GM19025 (cell line): ENCODE data around the gene MPP1.
"Not testable (repeated sequence)": the region's sequence is repeated elsewhere in the genome, so short reads cannot be mapped to it uniquely, and the experiment has no call there.

Source experiments
- ATAC-seq: cut with Tn5 transposase; IDR thresholded peaks from one replicate; pipeline ENCODE4 v1.9.1; 2021; ENCODE audit warnings: mild to moderate bottlenecking, low read depth, moderate library complexity; ENCODE audit not compliant: unreplicated experiment

Gene MPP1

DNA sequence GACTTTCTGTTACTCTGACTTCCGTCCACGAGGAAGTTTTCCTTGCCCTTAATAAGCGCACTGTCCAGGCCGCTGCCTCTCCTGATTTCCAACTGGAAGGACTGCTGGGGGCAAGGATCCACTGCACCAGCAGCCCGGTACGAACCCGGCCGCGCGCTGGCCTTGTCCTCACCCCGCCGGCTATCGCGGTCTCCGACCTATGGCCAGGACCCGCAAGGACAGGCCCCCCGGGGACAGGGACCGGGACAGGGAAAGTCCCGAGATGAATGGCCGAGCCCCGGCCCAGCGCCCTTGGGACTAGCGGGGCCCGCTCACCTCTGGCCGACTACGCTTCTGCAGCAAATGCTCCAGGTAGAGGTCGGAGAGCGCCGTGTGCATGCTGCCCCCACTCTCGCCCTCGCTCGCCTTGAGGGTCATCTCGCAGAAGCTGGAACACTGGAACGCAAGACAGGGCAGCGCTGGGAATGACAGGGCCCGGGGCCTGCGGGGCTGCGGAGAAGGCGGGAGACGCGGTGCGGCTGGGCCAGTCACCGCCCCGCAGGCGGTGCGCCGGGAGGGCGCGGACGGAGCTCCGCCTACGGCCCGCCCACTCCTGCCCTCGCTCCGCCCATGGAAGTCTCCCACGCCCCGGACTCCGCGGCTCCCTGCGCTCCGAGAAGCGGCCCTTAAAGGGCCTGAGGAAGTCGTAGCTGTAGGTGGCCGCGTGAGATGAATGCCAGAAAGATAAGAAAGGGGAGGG lies at the start of gene MPP1:
MPP1 (minus strand) TSS at position 529 of the 739 bp plus-strand sequence; CDS start at position 417, 112 bp downstream.
- ATAC-seq: peak; percentile 99

GRCh38 chrX:154850957-154851611 lies 45.8 kb upstream of the MPP1 start:
- no peak for ATAC-seq

DNA sequence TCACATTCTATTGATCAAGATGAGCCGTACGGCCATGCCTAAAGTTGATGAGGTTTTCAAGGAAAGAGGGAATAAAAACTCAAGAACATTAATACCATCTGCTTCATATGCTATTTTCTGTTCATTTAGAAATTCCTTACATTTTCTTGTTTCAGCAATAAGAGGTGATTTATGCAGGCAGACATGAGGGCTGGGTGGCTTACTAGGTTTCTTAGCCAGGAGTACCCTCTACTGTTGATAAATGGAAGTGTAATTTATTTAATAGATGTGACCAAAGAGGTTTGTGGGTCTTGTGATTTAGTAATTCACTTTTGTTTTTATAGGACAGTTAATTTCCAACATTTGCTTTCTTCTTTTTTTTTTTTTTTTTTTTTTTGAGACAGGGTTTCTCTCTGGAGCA lies 35.6 kb upstream of the MPP1 start:
- ATAC-seq: no peak

DNA sequence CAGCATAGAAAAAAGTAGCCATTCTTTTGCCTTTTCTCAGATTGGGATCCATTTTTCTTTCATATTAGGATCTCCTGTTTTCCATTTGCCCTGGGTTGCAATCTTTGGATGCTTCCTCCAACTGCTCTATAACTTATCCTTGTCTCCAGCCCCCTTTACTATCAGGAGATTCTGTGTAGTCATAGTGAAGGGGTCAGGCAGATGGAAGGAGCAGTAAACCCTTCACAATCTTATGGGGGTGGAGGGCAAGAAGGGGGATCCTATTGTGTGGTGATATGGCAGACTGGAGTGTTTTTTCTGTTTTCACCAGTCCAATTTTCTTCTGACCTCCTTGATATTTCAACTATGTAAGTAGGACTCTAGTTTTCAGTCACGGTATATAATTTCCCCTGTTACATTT lies 30.9 kb upstream of the MPP1 start:
- no peak for ATAC-seq

DNA sequence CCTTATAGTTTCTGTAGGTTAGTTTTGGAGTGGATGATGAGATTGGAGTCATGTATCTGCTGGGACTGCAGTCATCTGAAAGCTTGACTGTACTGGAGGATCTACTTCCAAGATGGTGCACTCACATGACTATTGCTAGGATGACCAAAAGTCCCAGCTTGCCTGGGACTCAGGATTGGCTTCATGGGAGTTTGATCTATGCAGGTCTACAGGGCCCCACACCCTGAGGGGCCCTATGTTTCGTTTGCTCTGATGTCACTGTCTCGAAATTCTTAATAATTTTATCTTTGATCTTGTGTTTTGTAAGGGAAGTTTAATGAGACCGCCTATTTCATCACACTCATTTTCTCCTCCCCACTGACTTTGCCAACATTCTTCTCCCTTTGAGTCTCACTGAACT lies 29.3 kb upstream of the MPP1 start, which contains the start of gene SMIM9:
SMIM9 (minus strand) TSS at position 101 of the 400 bp plus-strand sequence. CDS start 3,806 bp downstream, outside the sequence.
- no peak for ATAC-seq

- no peak for ATAC-seq
These were observed 28.5 kb upstream of the MPP1 start for GRCh38 chrX:154833746-154834274.

GRCh38 chrX:154829926-154830442 lies 24.7 kb upstream of the MPP1 start:
- no peak for ATAC-seq

DNA sequence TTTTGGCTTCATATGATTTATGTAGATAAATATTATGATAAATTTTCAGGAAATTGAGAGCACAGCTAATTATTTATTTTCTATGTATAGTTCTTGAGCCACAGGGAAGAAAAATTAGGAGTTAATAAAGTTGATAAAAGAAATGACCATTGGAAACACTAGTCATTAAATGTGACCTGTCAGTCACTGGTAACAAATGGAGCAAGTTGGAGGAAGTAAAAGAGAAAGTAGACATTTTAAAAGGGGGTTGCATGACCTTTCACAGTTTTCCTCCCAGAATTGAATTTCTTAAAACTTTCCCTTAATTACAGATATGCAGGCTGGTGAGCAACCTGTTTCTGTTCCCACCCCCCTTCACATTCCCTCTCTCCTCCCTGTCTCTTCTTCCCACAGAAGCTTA lies 23.8 kb upstream of the MPP1 start:
- ATAC-seq: no peak

GRCh38 chrX:154828016-154828408 lies 22.7 kb upstream of the MPP1 start:
- no peak for ATAC-seq

- peak; percentile 92 for ATAC-seq
These were observed 22.1 kb upstream of the MPP1 start for GRCh38 chrX:154827194-154828015.

DNA sequence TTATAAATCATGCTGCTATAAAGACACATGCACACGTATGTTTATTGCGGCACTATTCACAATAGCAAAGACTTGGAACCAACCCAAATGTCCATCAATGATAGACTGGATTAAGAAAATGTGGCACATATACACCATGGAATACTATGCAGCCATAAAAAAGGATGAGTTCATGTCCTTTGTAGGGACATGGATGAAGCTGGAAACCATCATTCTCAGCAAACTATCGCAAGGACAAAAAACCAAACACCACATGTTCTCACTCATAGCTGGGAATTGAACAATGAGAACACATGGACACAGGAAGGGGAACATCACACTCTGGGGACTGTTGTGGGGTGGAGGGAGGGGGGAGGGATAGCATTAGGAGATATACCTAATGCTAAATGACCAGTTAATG lies 20.3 kb upstream of the MPP1 start:
- ATAC-seq: not testable (repeated sequence)

GRCh38 chrX:154824638-154825037 lies 19.4 kb upstream of the MPP1 start:
- ATAC-seq: no peak

DNA sequence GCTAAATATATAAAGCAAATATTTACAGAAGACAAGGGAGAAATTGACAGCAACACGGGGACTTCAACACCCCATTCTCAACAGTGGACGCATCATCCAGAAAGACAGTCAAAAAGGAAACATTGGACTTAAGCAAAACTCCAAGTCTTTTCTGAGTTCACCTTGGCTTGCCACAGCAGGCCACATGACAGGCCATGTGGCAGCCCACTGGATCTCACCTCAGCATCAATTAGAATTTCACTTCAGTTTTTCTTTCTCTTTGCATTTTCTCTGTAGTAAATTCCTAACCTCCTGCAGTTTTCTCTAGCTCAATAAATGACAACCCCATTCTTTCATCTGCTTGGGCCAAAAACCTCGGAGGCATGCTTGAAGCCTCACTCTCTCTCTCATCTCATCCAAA lies 16.7 kb upstream of the MPP1 start:
- no peak for ATAC-seq

DNA sequence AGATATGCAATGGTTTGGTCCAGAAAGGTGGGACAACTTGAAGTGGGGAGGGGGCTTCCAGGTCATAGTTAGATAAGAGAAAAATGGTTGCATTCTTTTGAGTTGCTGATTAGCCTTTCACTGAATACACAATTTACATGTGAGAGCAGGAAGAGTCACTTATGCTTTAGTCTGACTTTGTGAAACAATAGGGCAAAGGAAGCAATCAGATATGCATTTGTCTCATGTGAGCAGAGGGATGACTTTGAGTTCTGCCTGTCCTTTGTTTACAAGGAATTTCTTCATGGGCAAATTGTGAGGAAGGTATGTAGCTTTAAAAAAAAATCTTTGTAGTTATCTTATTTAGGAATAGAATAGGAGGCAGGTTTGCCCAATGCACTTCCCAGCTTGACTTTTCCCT lies 16.2 kb upstream of the MPP1 start:
- no peak for ATAC-seq

DNA sequence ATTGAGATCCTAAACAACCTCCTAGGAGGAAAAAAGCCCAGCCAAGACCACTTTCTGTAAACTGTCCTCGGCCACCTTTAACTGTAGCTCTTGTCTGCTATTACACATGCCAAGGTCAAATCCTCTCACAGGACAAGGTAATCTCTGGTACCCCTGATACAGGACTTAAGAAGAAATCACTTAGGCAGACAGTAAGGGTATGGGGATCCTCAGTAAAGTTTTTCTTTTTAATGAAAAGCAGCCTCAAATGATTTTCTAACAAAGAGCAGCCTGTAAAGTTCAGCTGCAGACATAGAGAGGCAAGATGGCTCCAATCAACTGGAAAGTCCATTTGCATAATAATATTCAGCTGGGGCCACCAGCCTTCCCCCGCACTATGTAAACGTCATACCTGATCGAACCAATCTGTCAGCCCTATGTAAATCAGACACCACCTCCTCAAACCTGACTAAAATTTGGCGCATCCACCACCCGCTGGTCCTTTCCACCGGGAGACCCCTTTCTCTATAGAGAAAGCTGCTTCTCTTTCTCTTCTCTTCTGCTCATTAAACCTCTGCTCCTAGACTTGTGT lies 14.6 kb upstream of the MPP1 start:
- no peak for ATAC-seq

DNA sequence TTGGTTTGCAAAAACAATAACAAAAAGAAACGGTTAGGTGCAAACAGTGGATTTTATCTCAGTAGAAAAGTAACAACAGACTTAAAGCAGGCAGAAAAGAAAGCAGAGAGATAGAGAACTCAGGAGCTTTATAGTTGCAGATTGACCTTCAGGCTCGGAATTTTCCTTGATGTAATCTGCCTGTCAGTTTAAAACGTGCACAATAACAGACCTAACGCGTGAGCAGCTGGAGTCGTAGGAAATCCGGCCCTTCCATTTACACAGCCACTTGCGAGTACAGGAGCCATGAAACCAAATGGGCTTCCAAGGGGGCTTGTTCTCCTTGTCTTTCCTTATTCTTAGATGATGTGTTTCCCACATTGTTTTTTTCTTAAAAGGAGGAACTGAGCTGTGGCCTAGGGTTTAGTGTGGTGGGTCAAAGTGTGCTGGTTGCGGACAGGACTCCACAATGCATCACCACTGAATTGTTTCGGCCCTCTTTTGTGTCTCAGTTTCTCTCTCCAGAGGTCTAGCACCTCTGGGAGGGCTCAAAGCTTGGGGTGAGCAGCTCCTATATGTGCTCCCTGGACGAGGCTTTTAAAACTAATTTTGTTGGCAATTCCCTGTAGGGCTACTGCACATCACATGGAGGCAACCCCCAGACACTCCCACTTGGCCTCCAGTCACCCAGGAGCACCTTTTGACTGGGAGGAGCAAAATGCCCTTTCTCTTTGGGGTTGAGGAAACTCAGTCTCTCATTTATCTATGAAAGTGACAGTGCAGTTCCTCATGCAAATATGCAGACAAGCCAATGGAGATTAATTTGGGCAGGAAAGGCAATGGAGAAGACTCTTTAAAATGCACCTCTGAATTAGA lies 13.9 kb upstream of the MPP1 start:
- no peak for ATAC-seq

DNA sequence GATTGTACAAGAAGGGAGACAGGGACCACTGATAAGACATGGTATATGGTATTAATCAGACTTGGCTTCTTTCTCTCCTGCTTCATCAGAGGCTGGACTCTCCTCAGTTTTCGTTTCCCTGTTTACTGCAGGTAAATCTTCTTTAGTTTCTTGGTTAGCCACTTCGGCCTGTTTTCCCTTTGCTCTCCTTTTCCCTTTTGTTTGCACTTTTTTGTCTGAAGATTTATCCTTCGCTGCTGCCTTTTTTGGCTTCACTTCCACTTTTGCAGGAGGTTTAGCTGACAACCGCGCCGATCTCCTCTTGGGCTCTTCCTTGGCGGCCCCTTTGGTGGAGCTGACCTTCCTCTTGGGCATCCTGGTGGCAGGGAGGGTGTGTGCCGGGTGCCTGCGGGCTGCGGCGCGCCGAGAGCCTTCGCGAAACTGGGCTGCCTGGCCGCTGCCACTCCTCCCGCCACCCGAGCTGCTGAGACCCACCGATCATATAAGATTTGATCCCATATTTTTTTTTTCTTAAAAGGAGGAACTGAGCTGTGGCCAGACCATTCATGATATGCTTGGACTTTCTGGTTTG lies 11.8 kb upstream of the MPP1 start:
- ATAC-seq: not testable (repeated sequence)

DNA sequence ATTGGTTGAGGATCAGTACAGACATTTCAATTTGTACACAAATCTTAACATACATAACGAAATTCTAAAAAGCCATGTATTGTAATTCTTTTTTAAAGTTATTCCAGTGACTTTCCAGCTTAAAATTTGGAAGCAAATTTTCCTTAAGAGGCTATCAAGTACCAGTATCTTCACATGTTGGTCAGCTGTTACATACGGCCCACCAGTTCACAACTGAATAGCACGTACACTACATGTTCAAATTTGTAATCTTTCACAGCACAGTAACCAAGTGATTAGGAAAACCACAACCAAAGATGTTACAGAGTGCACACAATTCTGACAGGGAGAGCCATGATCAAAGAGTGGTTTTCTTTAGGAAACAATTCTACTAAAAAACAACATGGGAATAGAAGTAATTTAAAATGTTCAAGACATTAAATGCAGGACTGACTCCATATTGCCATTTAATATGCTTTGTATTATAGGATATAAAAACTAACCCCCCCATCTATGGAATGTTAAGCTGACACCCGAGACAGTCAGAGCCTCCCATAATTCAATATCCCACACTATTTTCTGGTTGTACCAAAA lies 11.1 kb upstream of the MPP1 start:
- not testable (repeated sequence) for ATAC-seq
